ENCODE measurements around the gene WNT9A. TPM values are rescaled to one million over a fixed set of nuclear protein-coding genes. Genes with fewer than 3 reads are reported as not detected.

Gene WNT9A
- total and polyA plus RNA-seq, 2 of the 4 experiments (the other 2 are of a cell fraction): 0.18 to 0.36 TPM

DNA sequence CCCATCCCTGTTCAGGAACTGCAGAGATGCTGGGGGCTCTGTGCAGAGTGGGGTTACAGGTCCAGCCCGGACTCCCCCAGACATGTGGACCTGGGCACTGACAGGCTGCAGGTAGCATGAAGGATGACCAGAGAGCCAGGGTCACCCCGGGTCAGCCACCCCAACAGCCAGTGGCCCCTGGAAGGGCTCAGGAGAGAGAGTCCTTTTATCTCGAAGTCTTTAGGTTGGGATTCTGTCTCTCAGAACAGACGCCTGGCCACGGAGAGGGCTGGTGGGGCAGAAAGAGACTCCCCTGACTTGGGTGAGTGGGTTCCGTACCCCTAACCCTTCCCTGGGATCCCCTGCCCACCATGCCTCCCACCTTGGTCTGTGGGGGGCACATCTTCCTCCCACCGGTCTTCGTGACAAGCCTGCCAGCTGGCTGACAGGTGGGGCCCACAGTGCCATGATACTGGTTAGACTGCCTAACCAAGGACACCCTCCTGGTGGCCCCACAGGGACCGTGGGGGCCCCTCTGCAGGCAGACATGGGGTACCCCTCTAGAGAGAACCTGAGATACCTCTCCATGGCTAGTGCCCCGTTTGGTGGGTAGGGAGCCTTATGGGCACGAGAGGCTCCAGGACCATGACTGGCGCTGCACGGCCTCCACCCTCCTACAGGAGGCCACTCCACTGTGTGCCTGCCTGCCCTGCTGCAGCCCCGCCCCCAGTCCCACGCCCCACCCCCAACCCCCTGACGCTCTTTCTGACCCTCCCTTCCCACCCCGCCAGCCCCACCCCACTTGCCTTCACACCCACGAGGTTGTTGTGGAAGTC, 24.2 kb downstream of the WNT9A start:
- 50% methylated on average over 1 of the region's 18 CpGs; no CpG with 5 or more reads in 1 of the 2 experiments for WGBS, 2 experiments (ENCODE audit: extremely low coverage in 2 of 2, insufficient read length in 1 of 2)
- intact Hi-C loops (cut with micrococcal nuclease) (no loop called here), in situ Hi-C loops (cut with MboI; ENCODE audit: low sequenced_read_pairs) (no loop called here), dilution Hi-C loops (cut with HindIII; ENCODE audit: low sequenced_read_pairs, unreplicated experiment) (no loop called here)
- H3K14ac ChIP-seq (replicated peaks; ENCODE audit: low read depth, low read length): no peak overlapping the region
- no peak for DNase-seq
- H3K27me3 ChIP-seq (ENCODE audit: control insufficient read depth, insufficient read depth, low read length): no peaks in the 10 kb centered on the region; the same call in 1 of the 2 replicates
- no peak overlapping the region for H3K4ac ChIP-seq (ENCODE audit: low read depth, low read length)
- H4K8ac ChIP-seq (ENCODE audit: low read depth in 2 of 2, low read length in 2 of 2): no peak overlapping the region
- H4K5ac ChIP-seq (ENCODE audit: low read depth, low read length): no peak overlapping the region
- H2BK20ac ChIP-seq (ENCODE audit: low read depth, low read length): no peak overlapping the region
- H3K4me1 ChIP-seq (ENCODE audit: control insufficient read depth, insufficient read depth, low read length): no peaks in the 10 kb centered on the region
- no peak overlapping the region for H2BK120ac ChIP-seq (ENCODE audit: low read depth, low read length)
- no peak overlapping the region for H3K18ac ChIP-seq (ENCODE audit: low read depth, low read length)
- no peaks in the 10 kb centered on the region for H3K9me1 ChIP-seq (ENCODE audit: insufficient read depth, low read length)
- no peak overlapping the region for H2AK5ac ChIP-seq (ENCODE audit: low read depth, low read length)
- ChIA-PET CTCF (no interaction called here), POLR2A (ENCODE audit: unreplicated experiment) (no interaction called here)
- no peak overlapping the region for H3K4me3 ChIP-seq (ENCODE audit: insufficient read depth, low read depth, low read length)
- BruUV-seq (replicated peaks): no TSS peak
- H3K4me2 ChIP-seq (ENCODE audit: low read depth, low read length): no peak overlapping the region
- H3K23ac ChIP-seq (ENCODE audit: low read depth, low read length): no peak overlapping the region
- no peaks in the 10 kb centered on the region for H4K20me1 ChIP-seq (ENCODE audit: insufficient read depth, low read length)
- H3K56ac ChIP-seq (ENCODE audit: extremely low read depth, insufficient read depth, low read length): no peak overlapping the region
- no peaks in the 10 kb centered on the region for H3K79me1 ChIP-seq (ENCODE audit: low read depth in 1 of 2, low read length in 2 of 2)
- H4K91ac ChIP-seq (ENCODE audit: insufficient read depth, low read depth, low read length): no peak overlapping the region
- no peak overlapping the region for H2BK15ac ChIP-seq (ENCODE audit: low read depth, low read length)
- H3K36me3 ChIP-seq (ENCODE audit: control insufficient read depth, insufficient read depth, low read length): no peaks in the 10 kb centered on the region
- no peak overlapping the region for H2BK5ac ChIP-seq (ENCODE audit: low read depth, low read length, poor library complexity, severe bottlenecking)
- no peak overlapping the region for H2AFZ ChIP-seq (replicated peaks; ENCODE audit: low read length, poor library complexity)
- H2AK9ac ChIP-seq (replicated peaks; ENCODE audit: low read depth, low read length, poor library complexity): no peak overlapping the region
- ATAC-seq (ENCODE audit: low read depth): no peak
- H3K9ac ChIP-seq (ENCODE audit: low read depth, low read length): no peak overlapping the region
- no peaks in the 10 kb centered on the region for H3K9me3 ChIP-seq (ENCODE audit: control insufficient read depth, insufficient read depth, low read length)
- TF ChIP-seq, protein P1, sequence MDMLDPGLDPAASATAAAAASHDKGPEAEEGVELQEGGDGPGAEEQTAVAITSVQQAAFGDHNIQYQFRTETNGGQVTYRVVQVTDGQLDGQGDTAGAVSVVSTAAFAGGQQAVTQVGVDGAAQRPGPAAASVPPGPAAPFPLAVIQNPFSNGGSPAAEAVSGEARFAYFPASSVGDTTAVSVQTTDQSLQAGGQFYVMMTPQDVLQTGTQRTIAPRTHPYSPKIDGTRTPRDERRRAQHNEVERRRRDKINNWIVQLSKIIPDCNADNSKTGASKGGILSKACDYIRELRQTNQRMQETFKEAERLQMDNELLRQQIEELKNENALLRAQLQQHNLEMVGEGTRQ (IDR thresholded peaks at IDR 0.05; ENCODE audit: low read depth, low read length): no peak
- TF ChIP-seq POLR2A (IDR thresholded peaks at IDR 0.05; ENCODE audit: low read depth, low read length): no peak
- TF ChIP-seq RAD21 (IDR thresholded peaks at IDR 0.05; ENCODE audit: low read length): no peak
- no peak for TF ChIP-seq FOS (IDR thresholded peaks at IDR 0.05; ENCODE audit: low read depth, low read length)
- TF ChIP-seq SMC3 (IDR thresholded peaks at IDR 0.05; ENCODE audit: low read depth, low read length): no peak
- no peak for TF ChIP-seq BHLHE40 (IDR thresholded peaks at IDR 0.05; ENCODE audit: low read depth, low read length)
- no peak for TF ChIP-seq MAZ (IDR thresholded peaks at IDR 0.05; ENCODE audit: borderline replicate concordance, low read depth, low read length)
- TF ChIP-seq NFE2L2 (IDR thresholded peaks at IDR 0.05; ENCODE audit: low read depth, low read length): no peak
- no peak for TF ChIP-seq MXI1 (IDR thresholded peaks at IDR 0.05; ENCODE audit: borderline replicate concordance, low read depth, low read length)
- TF ChIP-seq CEBPB (IDR thresholded peaks at IDR 0.05; ENCODE audit: low read depth, low read length): no peak
- no peak overlapping the region for H3K27ac ChIP-seq (ENCODE audit: insufficient read depth, low read length)
